Activated CD8-positive, alpha-beta memory T cell treated with anti-CD3 and anti-CD28 coated beads for 1 hour (primary cell): ENCODE measurements around the gene GSTM5.
"Not testable (repeated sequence)": the region's sequence is repeated elsewhere in the genome, so short reads cannot be mapped to it uniquely, and the experiment has no call there.

ENCODE experiments used
- DNase-seq, 2 donors: peaks; one replicate each; pipeline ENCODE4 v3.0.0-alpha.2; 2020; ENCODE audit warnings: low read depth in 1 of 2; ENCODE audit errors: extremely low read depth in 1 of 2

GSTM5 gene

GRCh38 chr1:109695138-109695537 lies 16.9 kb upstream of the GSTM5 start:
- DNase-seq, result not testable (repeated sequence)

GRCh38 chr1:109697066-109697465 lies 15.0 kb upstream of the GSTM5 start:
- no peak for DNase-seq

DNA sequence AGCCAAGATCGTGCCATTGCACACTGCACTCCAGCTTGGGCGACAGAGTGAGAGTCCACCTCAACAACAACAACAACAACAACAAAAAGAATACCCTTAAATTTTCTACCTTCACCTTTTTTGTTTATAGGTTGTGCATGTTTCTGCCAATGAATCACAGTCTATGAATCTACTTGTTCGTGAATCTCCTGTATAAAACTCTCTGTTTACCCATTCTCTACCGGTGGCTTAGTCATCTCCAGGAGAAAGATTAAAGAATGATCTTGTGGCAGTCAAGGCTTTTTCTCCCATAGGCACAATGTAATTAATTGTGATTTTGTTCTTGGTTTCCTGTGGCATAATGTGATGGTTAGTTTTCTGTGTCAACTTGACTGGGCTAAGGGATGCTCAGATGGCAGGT lies 14.2 kb upstream of the GSTM5 start:
- not testable (repeated sequence) for DNase-seq

DNA sequence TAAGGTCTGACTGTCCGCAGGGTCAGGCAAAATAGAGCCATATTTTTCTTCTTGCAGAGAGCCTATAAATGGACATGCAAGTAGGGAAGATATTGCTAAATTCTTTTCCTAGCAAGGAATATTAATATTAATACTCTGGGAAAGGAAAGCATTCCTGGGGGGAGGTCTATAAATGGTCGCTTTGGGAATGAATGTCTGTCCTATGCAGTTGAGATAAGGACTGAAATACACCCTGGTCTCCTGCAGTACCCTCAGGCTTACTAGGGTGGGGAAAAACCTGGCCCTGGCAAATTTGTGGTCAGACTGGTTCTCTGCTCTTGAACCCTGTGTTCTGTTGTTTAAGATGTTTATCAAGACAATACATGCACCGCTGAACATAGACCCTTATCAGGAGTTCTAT lies 9.1 kb upstream of the GSTM5 start:
- not testable (repeated sequence) for DNase-seq

- DNase-seq, result no peak
Observed at GRCh38 chr1:109704173-109704572, 7.9 kb upstream of the GSTM5 start.

- DNase-seq, result no peak
Observed at GRCh38 chr1:109705411-109705810, 6.6 kb upstream of the GSTM5 start.

DNA sequence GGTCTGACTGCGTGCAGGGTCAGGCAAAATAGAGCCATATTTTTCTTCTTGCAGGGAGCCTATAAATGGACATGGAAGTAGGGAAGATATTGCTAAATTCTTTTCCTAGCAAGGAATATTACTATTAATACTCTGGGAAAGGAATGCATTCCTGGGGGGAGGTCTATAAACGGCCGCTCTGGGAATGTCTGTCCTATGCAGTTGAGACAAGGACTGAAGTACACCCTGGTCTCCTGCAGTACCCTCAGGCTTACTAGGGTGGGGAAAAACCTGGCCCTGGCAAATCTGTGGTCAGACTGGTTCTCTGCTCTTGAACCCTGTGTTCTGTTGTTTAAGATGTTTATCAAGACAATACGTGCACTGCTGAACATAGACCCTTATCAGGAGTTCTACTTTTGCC lies 3.1 kb upstream of the GSTM5 start:
- DNase-seq, result not testable (repeated sequence)

- not testable (repeated sequence) for DNase-seq
Observed at GRCh38 chr1:109709822-109710221, 2.2 kb upstream of the GSTM5 start.

GRCh38 chr1:109712321-109712864 lies 342 bp downstream of the GSTM5 start:
- DNase-seq, result no peak

DNA sequence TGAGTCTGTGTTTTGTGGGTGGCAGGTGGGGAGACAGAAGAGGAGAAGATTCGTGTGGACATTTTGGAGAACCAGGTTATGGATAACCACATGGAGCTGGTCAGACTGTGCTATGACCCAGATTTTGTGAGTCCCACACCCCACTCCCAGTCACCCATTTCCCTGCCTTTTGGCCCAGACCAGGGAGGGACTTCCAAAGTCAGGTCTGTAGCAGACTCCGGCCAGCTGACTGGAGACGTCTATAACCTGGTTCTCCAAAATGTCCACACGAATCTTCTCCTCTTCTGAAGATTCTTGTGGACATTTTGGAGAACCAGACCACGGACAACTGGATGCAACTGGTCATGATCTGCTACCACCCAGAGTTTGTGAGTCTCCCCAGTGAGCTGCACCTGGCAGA lies 1.6 kb downstream of the GSTM5 start:
- no peak for DNase-seq

DNA sequence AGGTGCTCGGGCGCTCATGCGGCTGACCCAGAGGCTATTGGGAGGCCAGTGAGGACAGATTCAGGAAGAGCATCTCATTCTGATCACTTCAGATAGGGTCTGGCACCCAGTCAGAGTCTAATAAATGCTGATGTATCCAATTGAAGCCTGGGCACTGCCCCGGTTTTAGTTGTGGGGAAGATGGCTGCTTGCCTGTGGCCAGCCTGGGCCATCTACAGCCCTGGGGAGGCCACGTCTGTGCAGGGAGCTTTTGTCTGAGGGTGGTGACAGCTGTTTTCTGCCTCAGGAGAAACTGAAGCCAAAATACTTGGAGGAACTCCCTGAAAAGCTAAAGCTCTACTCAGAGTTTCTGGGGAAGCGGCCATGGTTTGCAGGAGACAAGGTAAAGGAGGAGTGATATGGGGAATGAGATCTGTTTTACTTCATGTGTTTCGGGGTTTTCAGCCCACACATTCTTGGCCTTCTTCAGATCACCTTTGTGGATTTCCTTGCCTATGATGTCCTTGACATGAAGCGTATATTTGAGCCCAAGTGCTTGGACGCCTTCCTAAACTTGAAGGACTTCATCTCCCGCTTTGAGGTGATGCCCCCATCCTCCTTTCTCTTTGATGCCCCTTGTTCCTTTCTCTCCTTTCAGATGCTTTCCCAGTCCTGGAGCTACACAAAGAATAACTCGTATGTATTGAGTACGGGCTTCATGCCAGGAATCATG lies 2.8 kb downstream of the GSTM5 start:
- no peak for DNase-seq

DNA sequence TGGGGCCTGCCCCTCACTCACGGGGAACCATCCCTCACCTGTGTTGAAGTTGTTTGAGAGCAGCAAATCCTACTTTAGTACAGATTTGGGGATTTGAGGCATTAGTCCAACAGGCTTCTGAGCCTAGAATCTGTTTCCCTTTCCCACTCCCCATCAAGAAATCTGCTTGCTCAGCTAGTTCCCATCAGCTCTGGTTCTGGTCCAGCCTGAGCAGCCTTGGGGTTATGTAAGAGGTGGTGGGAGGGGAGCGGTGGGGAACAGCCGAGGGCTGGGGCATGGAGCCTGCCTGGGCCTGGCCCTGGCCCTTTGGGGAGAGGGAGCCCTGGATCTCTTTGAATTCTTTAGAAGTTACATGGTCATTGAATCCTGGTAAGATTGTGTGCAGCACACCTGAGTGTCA lies 4.1 kb downstream of the GSTM5 start:
- DNase-seq, result no peak

GRCh38 chr1:109716570-109717090 lies 4.6 kb downstream of the GSTM5 start:
- no peak for DNase-seq

GRCh38 chr1:109717729-109718128 lies 5.7 kb downstream of the GSTM5 start:
- no peak for DNase-seq

DNA sequence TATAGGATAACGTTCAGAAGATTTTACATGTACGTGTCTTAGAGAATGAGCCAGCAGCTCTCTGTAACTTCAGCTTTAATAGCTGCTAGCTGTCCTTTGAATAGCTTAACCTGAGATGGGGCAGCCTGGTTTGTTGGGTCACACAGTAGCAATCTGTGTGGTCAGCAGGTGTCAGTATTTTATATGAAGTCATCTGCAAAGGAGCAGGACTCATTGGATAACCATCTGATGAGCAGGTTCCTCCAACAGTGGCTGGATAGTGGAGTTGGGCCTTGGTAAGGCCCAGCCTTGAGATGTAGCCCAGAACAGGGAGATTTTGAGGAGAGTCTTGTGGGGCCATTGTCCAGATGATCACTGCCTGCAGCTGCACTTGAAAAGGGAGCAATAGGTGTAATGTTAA lies 6.4 kb downstream of the GSTM5 start:
- DNase-seq, result no peak

DNA sequence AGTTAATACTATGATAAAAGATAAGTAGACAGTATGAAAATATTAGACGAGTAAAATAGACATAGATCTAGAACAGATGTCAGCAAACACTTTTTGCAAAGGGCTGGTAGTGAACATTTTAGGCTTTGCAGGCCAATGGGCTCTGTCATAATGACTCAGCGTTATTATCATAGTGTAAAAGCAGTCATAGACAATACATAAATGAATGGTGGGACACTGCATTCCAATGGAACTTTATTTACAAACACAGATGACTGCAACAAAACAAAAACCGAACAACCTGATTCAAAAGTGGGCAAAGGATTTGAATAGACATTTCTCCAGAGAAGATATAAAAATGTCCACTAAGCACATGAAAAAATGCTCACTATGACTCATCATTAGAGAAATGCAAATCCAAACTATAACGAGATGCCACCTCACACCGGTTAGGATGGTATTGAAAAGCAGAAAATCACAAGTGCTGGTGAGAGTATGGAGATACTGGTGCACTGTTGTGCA lies 7.3 kb downstream of the GSTM5 start:
- no peak for DNase-seq

GRCh38 chr1:109721042-109721441 lies 9.0 kb downstream of the GSTM5 start:
- no peak for DNase-seq

GRCh38 chr1:109721971-109722370 lies 9.9 kb downstream of the GSTM5 start:
- DNase-seq, result no peak

- DNase-seq, result no peak
Observed at GRCh38 chr1:109722908-109723691, 11.0 kb downstream of the GSTM5 start.

DNA sequence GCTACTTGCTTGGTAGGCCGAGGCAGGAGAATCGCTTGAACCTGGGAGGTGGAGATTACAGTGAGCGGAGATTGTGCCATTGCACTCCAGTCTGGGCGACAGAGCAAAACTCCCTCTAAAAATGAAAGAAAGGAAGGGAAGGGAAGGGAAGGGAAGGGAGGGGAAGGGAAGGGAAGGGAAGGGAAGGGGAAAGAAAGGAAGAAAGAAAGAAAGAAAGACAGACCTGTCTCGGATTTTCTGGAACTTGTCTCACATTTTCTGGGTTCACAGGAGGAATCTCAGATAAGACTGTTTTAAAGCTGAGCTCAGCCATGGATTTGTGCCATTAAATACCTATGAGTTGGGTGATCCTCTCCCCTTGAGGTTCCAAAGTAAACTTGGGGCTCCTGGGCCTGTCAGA lies 12.9 kb downstream of the GSTM5 start:
- DNase-seq, result no peak

DNA sequence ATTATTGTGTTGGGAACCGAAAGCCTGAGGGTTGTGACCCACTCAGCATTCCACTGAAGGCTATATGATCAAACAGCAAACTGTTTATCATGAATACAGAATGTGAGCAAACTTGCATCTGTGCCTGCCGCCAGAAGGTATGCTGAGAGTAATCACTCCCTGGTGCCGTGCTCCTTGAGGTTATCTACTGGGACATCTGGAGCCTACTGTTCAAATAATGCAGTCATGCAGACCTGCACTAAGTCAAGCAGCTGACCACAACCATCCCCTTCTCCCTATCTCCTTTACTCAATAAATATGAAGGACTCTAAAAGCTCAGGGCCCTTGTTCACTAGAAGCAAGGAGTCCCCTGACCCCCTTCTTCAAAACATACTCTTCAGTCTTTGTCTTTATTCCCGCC lies 13.5 kb downstream of the GSTM5 start:
- no peak for DNase-seq

DNA sequence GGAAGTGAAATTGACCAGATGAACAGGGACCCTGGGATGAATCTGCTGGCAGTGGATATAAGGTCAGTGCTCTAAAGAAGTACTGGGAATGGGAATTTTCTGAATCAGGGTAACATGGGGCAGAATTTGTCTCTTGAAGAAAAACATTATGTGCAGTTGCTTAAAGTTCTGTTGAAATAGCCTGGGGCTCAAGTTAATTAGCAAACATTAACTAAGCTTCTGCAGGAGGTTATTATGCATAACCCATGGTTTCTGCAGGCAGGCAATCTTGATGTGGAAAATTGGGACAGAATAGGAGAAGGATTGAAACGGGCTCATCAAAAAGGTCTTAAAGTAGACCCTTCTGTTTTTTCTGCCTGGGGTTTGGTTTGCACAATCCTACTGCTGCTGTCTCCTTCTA lies 14.0 kb downstream of the GSTM5 start:
- no peak for DNase-seq
